ENCODE results near the gene PCBP1. TPM values are rescaled to one million over a fixed set of nuclear protein-coding genes. Genes with fewer than 3 reads are reported as not detected.
A peak's percentile ranks its signal among the peaks of the same experiment; 100 is the strongest.

The PCBP1 gene
- total and polyA plus RNA-seq, 9 of the 15 experiments (the other 6 are each of a cell fraction or from before 2014, with no cell fraction given): 19.2 to 407 (median 78.1) TPM

GRCh38 chr2:70104231-70105111 lies 17.2 kb downstream of the PCBP1 start (continued):
- TF ChIP-seq ZNF175 (CRISPR knock-in tag; IDR thresholded peaks at IDR 0.05; ENCODE audit: low read depth) (peak; percentile 36; the same call in 1 of the 2 replicates), NFE2 (IDR thresholded peaks at IDR 0.05; ENCODE audit: low read depth) (no peak), NR3C1 (CRISPR knock-in tag; IDR thresholded peaks at IDR 0.05) (no peak), FOXP1 (CRISPR knock-in tag; IDR thresholded peaks at IDR 0.05) (no peak), ZNF778 (CRISPR knock-in tag; IDR thresholded peaks at IDR 0.05) (no peak), ZNF384 (IDR thresholded peaks at IDR 0.05; ENCODE audit: low read depth, low read length) (no peak), NFRKB (IDR thresholded peaks at IDR 0.05; ENCODE audit: low read depth) (peak; percentile 89; the same call in 1 of the 2 replicates), TAF1 (IDR thresholded peaks at IDR 0.05; ENCODE audit: control insufficient read depth, extremely low read depth, insufficient read depth, low read length, severe bottlenecking) (peak; percentile 71), CUX1 (CRISPR knock-in tag; IDR thresholded peaks at IDR 0.05) (peak; percentile 47; the same call in 1 of the 2 replicates), TFAM (CRISPR knock-in tag; conservative IDR thresholded peaks at IDR 0.05) (no peak), ZNF764 (CRISPR knock-in tag; IDR thresholded peaks at IDR 0.05; ENCODE audit: low read depth) (no peak), GABPB2 (CRISPR knock-in tag; conservative IDR thresholded peaks at IDR 0.05) (no peak), ELF1 (tag; IDR thresholded peaks at IDR 0.05) (peak; percentile 41), POLR2H (tag; IDR thresholded peaks at IDR 0.05; ENCODE audit: low read depth) (peak; percentile 83), ATF4 (CRISPR knock-in tag; IDR thresholded peaks at IDR 0.05) (no peak), MEIS2 (IDR thresholded peaks at IDR 0.05; ENCODE audit: partially characterized antibody) (peak; percentile 53), ZNF121 (CRISPR knock-in tag; conservative IDR thresholded peaks at IDR 0.05) (no peak), SMAD4 (CRISPR knock-in tag; conservative IDR thresholded peaks at IDR 0.05) (peak; percentile 49), NFIX (CRISPR knock-in tag; IDR thresholded peaks at IDR 0.05; ENCODE audit: low read depth) (no peak), EHMT2 (IDR thresholded peaks at IDR 0.05) (0 out of 2 replicates have a peak, but pooled peaks have one; percentile 11)
- TF ChIP-seq, protein P1, sequence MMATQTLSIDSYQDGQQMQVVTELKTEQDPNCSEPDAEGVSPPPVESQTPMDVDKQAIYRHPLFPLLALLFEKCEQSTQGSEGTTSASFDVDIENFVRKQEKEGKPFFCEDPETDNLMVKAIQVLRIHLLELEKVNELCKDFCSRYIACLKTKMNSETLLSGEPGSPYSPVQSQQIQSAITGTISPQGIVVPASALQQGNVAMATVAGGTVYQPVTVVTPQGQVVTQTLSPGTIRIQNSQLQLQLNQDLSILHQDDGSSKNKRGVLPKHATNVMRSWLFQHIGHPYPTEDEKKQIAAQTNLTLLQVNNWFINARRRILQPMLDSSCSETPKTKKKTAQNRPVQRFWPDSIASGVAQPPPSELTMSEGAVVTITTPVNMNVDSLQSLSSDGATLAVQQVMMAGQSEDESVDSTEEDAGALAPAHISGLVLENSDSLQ (IDR thresholded peaks at IDR 0.05): peak; percentile 60

Data from K562 (cell line).